Measurements from ENCODE around the gene ADAD2.
"Not testable (repeated sequence)": the region's sequence is repeated elsewhere in the genome, so short reads cannot be mapped to it uniquely, and the experiment has no call there.

DNA sequence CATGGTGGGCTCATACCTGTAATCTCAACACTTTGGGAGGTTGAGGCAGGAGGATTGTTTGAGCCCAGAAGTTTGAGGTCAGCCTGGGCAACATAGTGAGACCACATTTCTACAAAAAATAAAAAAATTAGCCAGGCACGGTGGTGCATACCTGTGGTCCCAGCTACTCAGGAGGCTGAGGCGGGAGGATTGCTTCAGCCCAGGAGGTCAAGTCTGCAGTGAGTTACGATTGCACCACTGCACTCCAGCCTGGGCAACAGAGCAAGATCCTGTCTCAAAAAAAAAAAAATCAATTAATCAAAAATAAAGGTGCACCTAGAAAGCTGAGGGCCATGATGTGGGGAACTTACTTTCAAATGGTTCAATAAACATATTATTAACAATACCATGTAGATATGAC lies 25.2 kb downstream of the ADAD2 start:
- TF ChIP-seq, protein P1, sequence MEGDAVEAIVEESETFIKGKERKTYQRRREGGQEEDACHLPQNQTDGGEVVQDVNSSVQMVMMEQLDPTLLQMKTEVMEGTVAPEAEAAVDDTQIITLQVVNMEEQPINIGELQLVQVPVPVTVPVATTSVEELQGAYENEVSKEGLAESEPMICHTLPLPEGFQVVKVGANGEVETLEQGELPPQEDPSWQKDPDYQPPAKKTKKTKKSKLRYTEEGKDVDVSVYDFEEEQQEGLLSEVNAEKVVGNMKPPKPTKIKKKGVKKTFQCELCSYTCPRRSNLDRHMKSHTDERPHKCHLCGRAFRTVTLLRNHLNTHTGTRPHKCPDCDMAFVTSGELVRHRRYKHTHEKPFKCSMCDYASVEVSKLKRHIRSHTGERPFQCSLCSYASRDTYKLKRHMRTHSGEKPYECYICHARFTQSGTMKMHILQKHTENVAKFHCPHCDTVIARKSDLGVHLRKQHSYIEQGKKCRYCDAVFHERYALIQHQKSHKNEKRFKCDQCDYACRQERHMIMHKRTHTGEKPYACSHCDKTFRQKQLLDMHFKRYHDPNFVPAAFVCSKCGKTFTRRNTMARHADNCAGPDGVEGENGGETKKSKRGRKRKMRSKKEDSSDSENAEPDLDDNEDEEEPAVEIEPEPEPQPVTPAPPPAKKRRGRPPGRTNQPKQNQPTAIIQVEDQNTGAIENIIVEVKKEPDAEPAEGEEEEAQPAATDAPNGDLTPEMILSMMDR (IDR thresholded peaks at IDR 0.05), result not testable (repeated sequence)
- TF ChIP-seq POLR2AphosphoS5 (IDR thresholded peaks at IDR 0.05; ENCODE audit: insufficient read depth in 1 of 2, low read depth in 1 of 2), result not testable (repeated sequence)

All from vagina (tissue), 2 donors.